Bronchial epithelial cell (primary cell): ENCODE measurements around the gene CYRIA. TPM values are rescaled to one million over a fixed set of nuclear protein-coding genes. Genes with fewer than 3 reads are reported as not detected.

ENCODE experiments used
- DNase-seq: peaks from one replicate; pipeline ENCODE4 v3.0.0-alpha.2; 2010; ENCODE audit warnings: low read depth
- FAIRE-seq: peaks from 2 replicates; lab custom pipeline; 2011; peaks lifted over from hg19 to GRCh38; lab: Jason Lieb, UNC
- H3K27me3 ChIP-seq: 2 replicates; pipeline ENCODE4 v1.5.1; 2011; ENCODE audit warnings: low read length; ENCODE audit not compliant: control insufficient read depth, insufficient read depth
- H3K36me3 ChIP-seq: 2 replicates; pipeline ENCODE4 v1.5.1; 2011; ENCODE audit warnings: low read length; ENCODE audit not compliant: control insufficient read depth, insufficient read depth
- H3K4me3 ChIP-seq: 2 replicates; pipeline ENCODE4 v1.5.1; 2011; ENCODE audit warnings: mild to moderate bottlenecking, low read depth, low read length, control low read depth
- total RNA-seq: library from RNA; depleted of rRNA; stranded (reverse); fragments of >200 nt; gene quantifications from 2 replicates; pipeline ENCODE4 v1.2.1, GENCODE V29; 2014
- TF ChIP-seq, protein P1 (sequence below): IDR thresholded peaks from 2 replicates; pipeline ENCODE4 v1.5.1; 2011; ENCODE audit warnings: mild to moderate bottlenecking, moderate library complexity, low read length, control low read depth, inconsistent platforms; ENCODE audit not compliant: insufficient read depth, severe bottlenecking

The CYRIA gene
- total RNA-seq, 1 donor from 2014 or later, result 0.79 TPM

DNA sequence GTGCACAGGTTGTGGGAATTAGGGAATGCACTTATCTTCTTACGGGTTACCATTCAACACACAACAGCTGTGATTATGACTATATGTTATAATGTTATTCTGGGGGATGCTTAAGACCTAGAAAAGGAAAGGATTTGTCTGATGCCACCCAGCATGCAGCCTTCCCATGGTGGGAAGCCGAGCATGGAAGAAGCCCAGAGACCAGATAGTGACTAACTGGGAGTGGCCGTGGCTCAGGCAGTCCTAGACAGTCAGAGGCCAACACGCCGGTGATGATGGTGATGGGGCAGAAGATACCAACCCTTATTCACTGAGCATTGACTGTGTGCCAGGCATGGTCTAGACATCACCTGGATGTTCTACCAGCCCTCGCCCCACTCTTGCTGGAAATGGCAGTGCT, 35.9 kb downstream of the CYRIA start:
- H3K4me3 ChIP-seq, result no peak overlapping the region
- H3K27me3 ChIP-seq, result no peaks in the 10 kb centered on the region
- FAIRE-seq, result no peak
- H3K36me3 ChIP-seq, result no peaks in the 10 kb centered on the region
- DNase-seq, result no peak
- TF ChIP-seq, protein P1, sequence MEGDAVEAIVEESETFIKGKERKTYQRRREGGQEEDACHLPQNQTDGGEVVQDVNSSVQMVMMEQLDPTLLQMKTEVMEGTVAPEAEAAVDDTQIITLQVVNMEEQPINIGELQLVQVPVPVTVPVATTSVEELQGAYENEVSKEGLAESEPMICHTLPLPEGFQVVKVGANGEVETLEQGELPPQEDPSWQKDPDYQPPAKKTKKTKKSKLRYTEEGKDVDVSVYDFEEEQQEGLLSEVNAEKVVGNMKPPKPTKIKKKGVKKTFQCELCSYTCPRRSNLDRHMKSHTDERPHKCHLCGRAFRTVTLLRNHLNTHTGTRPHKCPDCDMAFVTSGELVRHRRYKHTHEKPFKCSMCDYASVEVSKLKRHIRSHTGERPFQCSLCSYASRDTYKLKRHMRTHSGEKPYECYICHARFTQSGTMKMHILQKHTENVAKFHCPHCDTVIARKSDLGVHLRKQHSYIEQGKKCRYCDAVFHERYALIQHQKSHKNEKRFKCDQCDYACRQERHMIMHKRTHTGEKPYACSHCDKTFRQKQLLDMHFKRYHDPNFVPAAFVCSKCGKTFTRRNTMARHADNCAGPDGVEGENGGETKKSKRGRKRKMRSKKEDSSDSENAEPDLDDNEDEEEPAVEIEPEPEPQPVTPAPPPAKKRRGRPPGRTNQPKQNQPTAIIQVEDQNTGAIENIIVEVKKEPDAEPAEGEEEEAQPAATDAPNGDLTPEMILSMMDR, result no peak

- H3K4me3 ChIP-seq, result no peak overlapping the region
- FAIRE-seq (no peak), DNase-seq (no peak)
- TF ChIP-seq, protein P1, result no peak
- H3K27me3 ChIP-seq, result no peaks in the 10 kb centered on the region
- no peaks in the 10 kb centered on the region for H3K36me3 ChIP-seq
Measured at GRCh38 chr2:16629044-16629443, 36.6 kb downstream of the CYRIA start.

DNA sequence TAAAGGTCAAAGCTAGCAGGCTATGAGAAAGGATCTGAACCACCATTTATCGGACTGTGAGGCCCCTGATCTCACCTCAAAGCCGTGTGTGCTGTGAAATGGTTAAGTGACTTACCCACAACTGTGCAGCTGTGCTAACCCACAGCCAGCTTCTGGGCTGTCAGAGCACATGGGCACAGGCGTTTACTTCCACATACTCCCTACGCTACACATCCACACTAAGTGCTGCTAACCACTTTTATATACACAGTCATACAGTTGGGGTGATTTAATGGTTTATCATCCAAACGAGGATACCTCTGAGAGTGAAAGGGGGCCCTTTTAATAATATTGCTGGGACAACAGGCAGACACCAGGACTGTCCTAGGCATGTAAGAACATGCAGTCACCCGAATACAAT, 37.3 kb downstream of the CYRIA start:
- peak; percentile 36 for DNase-seq
- TF ChIP-seq, protein P1, result no peak
- FAIRE-seq, result no peak
- no peaks in the 10 kb centered on the region for H3K36me3 ChIP-seq
- H3K27me3 ChIP-seq, result no peaks in the 10 kb centered on the region
- H3K4me3 ChIP-seq, result no peak overlapping the region

- H3K27me3 ChIP-seq, result no peaks in the 10 kb centered on the region
- H3K4me3 ChIP-seq, result no peak overlapping the region
- no peak for FAIRE-seq
- no peak for DNase-seq
- TF ChIP-seq, protein P1, result no peak
- no peaks in the 10 kb centered on the region for H3K36me3 ChIP-seq
Measured at GRCh38 chr2:16626997-16627605, 38.5 kb downstream of the CYRIA start.

- TF ChIP-seq, protein P1, result no peak
- DNase-seq (no peak), FAIRE-seq (no peak)
- Histone ChIP-seq H3K36me3 (no peaks in the 10 kb centered on the region), H3K27me3 (no peaks in the 10 kb centered on the region), H3K4me3 (no peak overlapping the region)
Measured at GRCh38 chr2:16626497-16626896, 39.1 kb downstream of the CYRIA start.

DNA sequence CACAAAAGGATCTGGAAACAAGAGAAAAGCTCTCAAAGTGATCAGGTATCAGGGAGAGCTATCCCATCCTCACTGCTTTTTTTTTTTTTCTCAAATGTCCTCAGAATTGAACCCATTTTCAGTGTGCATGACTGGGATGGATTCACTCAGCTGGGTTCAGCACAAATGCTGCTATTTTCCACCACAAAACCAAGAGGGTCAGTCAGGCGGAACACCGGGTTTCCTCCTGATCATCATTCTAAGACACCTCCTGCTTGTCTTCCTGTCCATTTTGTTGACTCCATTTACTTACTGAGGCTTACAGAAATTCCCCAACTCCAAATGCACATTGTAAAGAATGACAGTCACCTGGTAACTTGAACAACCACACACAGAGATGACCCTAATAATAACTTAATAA, 39.9 kb downstream of the CYRIA start:
- no peaks in the 10 kb centered on the region for H3K27me3 ChIP-seq
- H3K36me3 ChIP-seq, result no peaks in the 10 kb centered on the region
- DNase-seq (no peak), FAIRE-seq (no peak)
- TF ChIP-seq, protein P1, result no peak
- H3K4me3 ChIP-seq, result no peak overlapping the region
